ENCODE measurements around the gene UGCG. TPM values are rescaled to one million over a fixed set of nuclear protein-coding genes. Genes with fewer than 3 reads are reported as not detected.

Gene UGCG
- total and polyA plus RNA-seq, 4 experiments from 2014 or later: 13.0 to 29.7 (median 20.5) TPM

DNA sequence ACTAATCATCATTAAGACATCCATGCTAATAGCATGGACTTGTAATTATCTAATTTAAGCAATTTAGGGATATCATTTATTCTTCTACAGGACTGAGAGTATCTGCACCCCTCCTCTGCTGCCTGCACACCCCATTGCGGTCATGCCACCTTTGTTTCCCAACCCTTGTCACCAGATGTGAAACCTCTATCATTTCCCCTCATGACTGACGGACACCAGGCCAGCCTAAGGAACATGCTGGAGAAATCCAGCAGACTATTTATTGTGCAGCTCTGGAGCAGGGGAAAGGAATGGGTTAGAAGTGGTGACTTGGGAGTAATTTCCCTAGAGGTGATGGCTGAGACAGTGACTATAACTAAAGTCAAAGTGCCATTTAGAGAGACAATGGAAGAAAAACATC lies 40.7 kb downstream of the UGCG start:
- Histone ChIP-seq H3K4me1 (ENCODE audit: insufficient read depth, low read length) (peaks cover 31% of the 10 kb centered on the region), H3K9me3 (ENCODE audit: control insufficient read depth in 1 of 2, low read length in 2 of 2) (no peaks in the 10 kb centered on the region), H3K27ac (ENCODE audit: low read depth, low read length) (peak overlapping the region; percentile 39), H3K27me3 (ENCODE audit: insufficient read depth, low read length) (no peaks in the 10 kb centered on the region), H3K4me3 (ENCODE audit: low read length in 2 of 2) (no peak overlapping the region), H3K36me3 (ENCODE audit: insufficient read depth, low read length) (peaks cover 17% of the 10 kb centered on the region)
- Mint-ChIP-seq H3K9me3 (peaks cover 0 to 2% (median 0%) of the 10 kb centered on the region in 8 donors), H3K4me3 (peak overlapping the region in 7 of 8 donors; percentile 1 to 93 (median 82)), H3K27ac (peak overlapping the region; percentile 74 to 97 (median 96)), H3K36me3 (peaks cover 33 to 36% of the 10 kb centered on the region in 2 donors), H3K27me3 (no peaks in the 10 kb centered on the region), H3K4me1 (peaks cover 25 to 41% (median 33%) of the 10 kb centered on the region in 4 donors)
- ChIA-PET CTCF (ENCODE audit: partially characterized antibody) (interaction anchor here (0.7 to 2.0 kb wide), 4 partner anchors 9 to 138 kb away, joined by 3 to 10 read pairs (median 4); no protein-coding TSS in a partner anchor), POLR2A (ENCODE audit: partially characterized antibody) (interaction anchor here (1.0 to 5.5 kb wide), 9 partner anchors 10 to 396 kb away, joined by 3 to 45 read pairs (median 7); partner anchors contain the start of genes PTBP3, SUSD1 and UGCG)
- DNase-seq: no peak
- intact Hi-C loops (cut with micrococcal nuclease): loop anchor here (5.0 kb wide), 1 partner anchor 65 kb away; no protein-coding TSS in a partner anchor

DNA sequence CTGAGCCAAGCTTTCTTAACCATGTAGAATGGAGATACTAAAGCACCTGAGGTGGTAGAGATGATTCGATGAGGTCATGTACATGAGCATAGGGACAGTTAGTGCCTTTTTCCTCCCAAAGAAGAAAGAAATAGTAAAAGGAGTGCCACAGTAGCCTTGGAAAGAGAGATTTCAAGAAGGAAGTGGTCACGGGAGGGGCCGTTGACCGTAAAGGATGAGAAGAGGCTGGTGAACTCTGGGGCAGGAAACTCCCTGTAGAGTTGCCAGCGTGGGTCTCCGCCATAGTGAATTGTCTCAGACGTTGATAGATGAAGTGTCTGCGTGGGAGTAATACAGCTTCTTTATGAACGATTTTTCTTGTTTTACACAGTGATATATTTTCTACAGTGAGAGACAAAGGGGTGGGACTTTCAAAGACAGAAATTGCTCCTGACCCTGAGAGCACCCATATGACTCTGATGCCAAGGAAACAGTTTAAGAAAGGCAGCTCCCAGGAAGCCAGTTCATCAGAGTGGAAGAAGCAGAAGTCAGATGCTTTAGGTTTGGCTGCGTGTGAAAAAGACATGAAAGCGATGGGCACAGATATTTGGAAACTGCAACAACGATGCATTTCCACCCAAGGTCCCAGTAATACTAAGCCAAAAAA lies 41.3 kb downstream of the UGCG start:
- POLR2A ChIA-PET (ENCODE audit: partially characterized antibody): interaction anchor here (1.0 to 5.5 kb wide), 11 partner anchors 11 to 395 kb away, joined by 3 to 45 read pairs (median 6); partner anchors contain the start of genes PTBP3, SUSD1 and UGCG
- DNase-seq: peak; percentile 56 to 79 (median 60)

DNA sequence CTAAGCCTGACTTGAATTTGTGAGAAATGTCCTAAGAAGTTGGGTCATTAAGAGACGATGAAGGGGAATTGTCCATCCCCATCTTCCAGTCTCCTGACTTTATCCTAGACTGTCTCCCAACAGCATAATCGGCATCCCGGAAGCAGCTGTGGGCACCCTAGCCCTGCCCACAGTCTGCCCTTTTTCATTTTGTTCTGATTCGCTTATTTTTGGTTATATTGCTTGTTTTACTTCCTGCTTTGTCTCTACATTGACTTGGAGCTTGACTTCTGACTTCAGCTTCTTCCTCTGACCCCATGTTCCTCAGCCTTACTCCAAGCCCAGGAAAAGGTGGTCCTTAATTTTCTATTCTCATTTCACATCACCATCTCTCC lies 41.8 kb downstream of the UGCG start:
- Histone ChIP-seq H3K27ac (ENCODE audit: low read depth, low read length) (peak overlapping the region; percentile 39), H3K4me1 (ENCODE audit: insufficient read depth, low read length) (peaks cover 31% of the 10 kb centered on the region), H3K36me3 (ENCODE audit: insufficient read depth, low read length) (peaks cover 10% of the 10 kb centered on the region), H3K9me3 (ENCODE audit: control insufficient read depth in 1 of 2, low read length in 2 of 2) (no peaks in the 10 kb centered on the region), H3K4me3 (ENCODE audit: low read length in 2 of 2) (peak overlapping the region; percentile 7 to 42), H3K27me3 (ENCODE audit: insufficient read depth, low read length) (no peaks in the 10 kb centered on the region)
- Mint-ChIP-seq H3K36me3 (peaks cover 27 to 28% of the 10 kb centered on the region in 2 donors), H3K27ac (peak overlapping the region; percentile 74 to 97 (median 96)), H3K27me3 (no peaks in the 10 kb centered on the region), H3K4me1 (peaks cover 24 to 41% (median 32%) of the 10 kb centered on the region in 4 donors), H3K9me3 (peaks cover 0 to 2% (median 0%) of the 10 kb centered on the region in 8 donors), H3K4me3 (peak overlapping the region; percentile 57 to 93 (median 80))
- intact Hi-C loops (cut with micrococcal nuclease): loop anchor here (5.0 kb wide), 1 partner anchor 64 kb away; no protein-coding TSS in a partner anchor
- no peak for DNase-seq
- ChIA-PET CTCF (ENCODE audit: partially characterized antibody) (interaction anchor here (0.7 to 2.0 kb wide), 4 partner anchors 12 to 137 kb away, joined by 3 to 10 read pairs (median 4); no protein-coding TSS in a partner anchor), POLR2A (ENCODE audit: partially characterized antibody) (interaction anchor here (0.7 to 5.5 kb wide), 11 partner anchors 11 to 395 kb away, joined by 3 to 45 read pairs (median 6); partner anchors contain the start of genes PTBP3 and UGCG)

More for the DNA sequence above, 41.3 kb downstream of the UGCG start:
- Histone ChIP-seq H3K27ac (ENCODE audit: low read depth, low read length) (peak overlapping the region; percentile 39), H3K4me3 (ENCODE audit: low read length in 2 of 2) (peak overlapping the region in 1 of 2 donors; percentile 42), H3K4me1 (ENCODE audit: insufficient read depth, low read length) (peaks cover 31% of the 10 kb centered on the region), H3K36me3 (ENCODE audit: insufficient read depth, low read length) (peaks cover 12% of the 10 kb centered on the region), H3K27me3 (ENCODE audit: insufficient read depth, low read length) (no peaks in the 10 kb centered on the region), H3K9me3 (ENCODE audit: control insufficient read depth in 1 of 2, low read length in 2 of 2) (no peaks in the 10 kb centered on the region)
- peak overlapping the region; percentile 74 to 97 (median 96) for H3K27ac Mint-ChIP-seq
- peaks cover 31 to 32% of the 10 kb centered on the region in 2 donors for H3K36me3 Mint-ChIP-seq
- H3K9me3 Mint-ChIP-seq: peaks cover 0 to 2% (median 0%) of the 10 kb centered on the region in 8 donors
- H3K27me3 Mint-ChIP-seq: no peaks in the 10 kb centered on the region
- intact Hi-C loops (cut with micrococcal nuclease): loop anchor here (5.0 kb wide), 1 partner anchor 64 kb away; no protein-coding TSS in a partner anchor
- CTCF ChIA-PET (ENCODE audit: partially characterized antibody): interaction anchor here (0.7 to 2.0 kb wide), 5 partner anchors 10 to 137 kb away, joined by 3 to 10 read pairs (median 3); no protein-coding TSS in a partner anchor
- peak overlapping the region; percentile 57 to 93 (median 82) for H3K4me3 Mint-ChIP-seq
- H3K4me1 Mint-ChIP-seq: peaks cover 25 to 41% (median 33%) of the 10 kb centered on the region in 4 donors

DNA sequence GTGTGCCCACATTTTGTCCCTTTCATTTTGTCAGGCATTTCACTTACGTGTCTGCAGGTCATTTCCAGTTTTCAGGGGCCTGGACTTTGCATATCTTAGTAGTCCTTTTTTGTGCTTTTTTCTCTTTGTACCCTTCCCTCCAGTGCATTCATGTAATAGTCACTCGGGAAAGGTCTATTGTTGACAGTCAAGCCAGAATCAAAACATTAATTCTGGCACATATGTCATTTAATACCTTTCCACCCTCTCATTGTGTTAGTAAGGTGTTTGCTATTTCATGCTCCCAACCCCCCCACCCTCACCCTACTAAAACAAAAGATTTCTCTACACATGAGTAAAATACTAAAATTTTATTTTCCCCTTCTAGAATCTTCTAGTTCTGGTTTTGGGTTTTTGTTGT lies 42.7 kb downstream of the UGCG start:
- H3K4me3 ChIP-seq (ENCODE audit: low read length in 2 of 2): no peak overlapping the region
- no peaks in the 10 kb centered on the region for H3K27me3 ChIP-seq (ENCODE audit: insufficient read depth, low read length)
- H3K27ac Mint-ChIP-seq: peak overlapping the region in 6 of 7 donors; percentile 47 to 97 (median 78)
- peaks cover 0 to 2% (median 0%) of the 10 kb centered on the region in 8 donors for H3K9me3 Mint-ChIP-seq
- CTCF ChIA-PET (ENCODE audit: partially characterized antibody): interaction anchor here (1.8 kb wide), 1 partner anchor 136 kb away, joined by 10 read pairs; no protein-coding TSS in a partner anchor
- no peak for DNase-seq
- POLR2A ChIA-PET (ENCODE audit: partially characterized antibody): interaction anchor here (1.4 kb wide), 1 partner anchor 37 kb away, joined by 4 read pairs; no protein-coding TSS in a partner anchor
- H3K27me3 Mint-ChIP-seq: no peaks in the 10 kb centered on the region
- intact Hi-C loops (cut with micrococcal nuclease): loop anchor here (5.0 kb wide), 1 partner anchor 63 kb away; no protein-coding TSS in a partner anchor
- no peak overlapping the region for H3K27ac ChIP-seq (ENCODE audit: low read depth, low read length)
- peaks cover 24 to 41% (median 33%) of the 10 kb centered on the region in 4 donors for H3K4me1 Mint-ChIP-seq
- H3K4me1 ChIP-seq (ENCODE audit: insufficient read depth, low read length): peaks cover 31% of the 10 kb centered on the region
- peaks cover 18 to 19% of the 10 kb centered on the region in 2 donors for H3K36me3 Mint-ChIP-seq
- H3K4me3 Mint-ChIP-seq: peak overlapping the region in 5 of 8 donors; percentile 49 to 93 (median 87)
- H3K36me3 ChIP-seq (ENCODE audit: insufficient read depth, low read length): peaks cover 4% of the 10 kb centered on the region
- H3K9me3 ChIP-seq (ENCODE audit: control insufficient read depth in 1 of 2, low read length in 2 of 2): no peaks in the 10 kb centered on the region

DNA sequence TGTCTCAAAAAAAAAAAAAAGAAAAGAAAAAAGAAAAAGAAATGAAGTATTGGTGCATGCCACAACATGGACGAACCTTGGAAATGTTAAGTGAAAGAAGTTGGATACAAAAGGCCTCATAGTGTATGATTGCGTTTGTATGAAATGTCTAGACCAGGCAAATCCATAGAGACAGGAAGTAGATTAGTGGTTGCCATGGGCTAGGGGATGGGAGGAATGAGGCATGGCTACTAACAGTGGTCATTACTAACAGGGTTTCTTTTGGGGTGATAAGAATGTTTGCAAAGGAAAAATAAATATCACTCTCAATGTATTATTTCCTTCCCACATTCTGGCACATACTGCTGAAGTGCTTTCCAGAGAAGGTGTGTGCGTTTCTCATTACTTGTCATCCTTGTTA lies 44.1 kb downstream of the UGCG start:
- no peak overlapping the region for H3K27ac Mint-ChIP-seq
- peaks cover 27 to 52% (median 34%) of the 10 kb centered on the region in 4 donors for H3K4me1 Mint-ChIP-seq

DNA sequence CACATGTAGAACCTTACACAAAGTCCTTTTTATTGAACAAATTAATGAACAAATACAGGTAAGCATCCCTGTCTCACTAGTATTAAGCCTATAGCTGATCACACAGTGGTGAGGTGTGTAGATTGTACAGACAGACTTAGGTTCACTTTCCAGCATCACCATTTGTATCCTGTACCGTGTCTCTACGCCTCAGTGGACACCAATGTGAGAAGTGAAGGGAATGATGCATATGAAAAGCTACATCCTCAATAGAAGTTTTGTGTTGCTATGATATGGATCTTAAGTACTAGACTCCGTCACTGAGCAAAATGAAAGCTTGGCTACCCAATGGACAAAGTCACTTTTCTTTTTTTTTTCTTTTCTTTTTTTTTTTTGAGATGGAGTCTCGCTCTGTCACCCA lies 46.6 kb downstream of the UGCG start:
- no peaks in the 10 kb centered on the region for H3K9me3 ChIP-seq (ENCODE audit: control insufficient read depth in 1 of 2, low read length in 2 of 2)
- peaks cover 19% of the 10 kb centered on the region for H3K4me1 ChIP-seq (ENCODE audit: insufficient read depth, low read length)
- intact Hi-C loops (cut with micrococcal nuclease): no loop called here
- Mint-ChIP-seq H3K4me1 (peaks cover 15 to 32% (median 17%) of the 10 kb centered on the region in 4 donors), H3K27me3 (no peaks in the 10 kb centered on the region), H3K4me3 (no peak overlapping the region), H3K27ac (no peak overlapping the region), H3K9me3 (peaks cover 0 to 2% (median 0%) of the 10 kb centered on the region in 8 donors), H3K36me3 (no peaks in the 10 kb centered on the region)
- ChIA-PET CTCF (ENCODE audit: partially characterized antibody) (interaction anchor here (1.1 kb wide), 1 partner anchor 131 kb away, joined by 4 read pairs; no protein-coding TSS in a partner anchor), POLR2A (ENCODE audit: partially characterized antibody) (no interaction called here)
- H3K4me3 ChIP-seq (ENCODE audit: low read length in 2 of 2): no peak overlapping the region
- no peak for DNase-seq
- no peaks in the 10 kb centered on the region for H3K36me3 ChIP-seq (ENCODE audit: insufficient read depth, low read length)
- H3K27ac ChIP-seq (ENCODE audit: low read depth, low read length): no peak overlapping the region
- H3K27me3 ChIP-seq (ENCODE audit: insufficient read depth, low read length): no peaks in the 10 kb centered on the region

More for the DNA sequence above, 44.1 kb downstream of the UGCG start:
- no peaks in the 10 kb centered on the region for H3K9me3 ChIP-seq (ENCODE audit: control insufficient read depth in 1 of 2, low read length in 2 of 2)
- Mint-ChIP-seq H3K9me3 (peaks cover 0 to 2% (median 0%) of the 10 kb centered on the region in 8 donors), H3K27me3 (no peaks in the 10 kb centered on the region), H3K4me3 (no peak overlapping the region), H3K36me3 (peaks cover 9 to 10% of the 10 kb centered on the region in 2 donors)
- ChIA-PET CTCF (ENCODE audit: partially characterized antibody) (no interaction called here), POLR2A (ENCODE audit: partially characterized antibody) (interaction anchor here (1.3 kb wide), 1 partner anchor 44 kb away, joined by 5 read pairs; the partner anchor contains the start of gene UGCG)
- no peaks in the 10 kb centered on the region for H3K36me3 ChIP-seq (ENCODE audit: insufficient read depth, low read length)
- H3K4me1 ChIP-seq (ENCODE audit: insufficient read depth, low read length): peaks cover 37% of the 10 kb centered on the region
- no peak overlapping the region for H3K27ac ChIP-seq (ENCODE audit: low read depth, low read length)
- no peak overlapping the region for H3K4me3 ChIP-seq (ENCODE audit: low read length in 2 of 2)
- DNase-seq: no peak
- intact Hi-C loops (cut with micrococcal nuclease): no loop called here
- no peaks in the 10 kb centered on the region for H3K27me3 ChIP-seq (ENCODE audit: insufficient read depth, low read length)
